Measurements from ENCODE around the gene NCKAP5.

The NCKAP5 gene

GRCh38 chr2:132668189-132668823, 900.0 kb downstream of the NCKAP5 start:
- no peak for DNase-seq (ENCODE audit: low read depth in 2 of 2)

- DNase-seq (ENCODE audit: low read depth in 2 of 2): no peak
Measured at GRCh38 chr2:132667706-132668105, 900.6 kb downstream of the NCKAP5 start.

- no peak for DNase-seq (ENCODE audit: low read depth in 2 of 2)
Measured at GRCh38 chr2:132665401-132666140, 902.7 kb downstream of the NCKAP5 start.

GRCh38 chr2:132664096-132664495, 904.2 kb downstream of the NCKAP5 start:
- no peak for DNase-seq (ENCODE audit: low read depth in 2 of 2)

- no peak for DNase-seq (ENCODE audit: low read depth in 2 of 2)
Measured at GRCh38 chr2:132662732-132663131, 905.5 kb downstream of the NCKAP5 start.

GRCh38 chr2:132659331-132659730, 908.9 kb downstream of the NCKAP5 start:
- DNase-seq (ENCODE audit: low read depth in 2 of 2): no peak

- DNase-seq (ENCODE audit: low read depth in 2 of 2): no peak
Measured at GRCh38 chr2:132656266-132656975, 911.8 kb downstream of the NCKAP5 start.

GRCh38 chr2:132654968-132655367, 913.3 kb downstream of the NCKAP5 start:
- DNase-seq (ENCODE audit: low read depth in 2 of 2): no peak

- DNase-seq (ENCODE audit: low read depth in 2 of 2): no peak
Measured at GRCh38 chr2:132654335-132654734, 913.9 kb downstream of the NCKAP5 start.

GRCh38 chr2:132652474-132652873, 915.8 kb downstream of the NCKAP5 start:
- no peak for DNase-seq (ENCODE audit: low read depth in 2 of 2)

- DNase-seq (ENCODE audit: low read depth in 2 of 2): no peak
Measured at GRCh38 chr2:132651115-132652045, 916.9 kb downstream of the NCKAP5 start.

GRCh38 chr2:132646540-132647108, 921.6 kb downstream of the NCKAP5 start:
- DNase-seq (ENCODE audit: low read depth in 2 of 2): no peak

GRCh38 chr2:132645722-132646539, 922.3 kb downstream of the NCKAP5 start:
- no peak for DNase-seq (ENCODE audit: low read depth in 2 of 2)

- no peak for DNase-seq (ENCODE audit: low read depth in 2 of 2)
Measured at GRCh38 chr2:132645176-132645575, 923.1 kb downstream of the NCKAP5 start.

GRCh38 chr2:132642415-132642814, 925.8 kb downstream of the NCKAP5 start:
- DNase-seq (ENCODE audit: low read depth in 2 of 2): no peak

- DNase-seq (ENCODE audit: low read depth in 2 of 2): no peak
Measured at GRCh38 chr2:132641819-132642218, 926.4 kb downstream of the NCKAP5 start.

GRCh38 chr2:132640116-132640515, 928.1 kb downstream of the NCKAP5 start:
- DNase-seq (ENCODE audit: low read depth in 2 of 2): no peak

GRCh38 chr2:132638313-132639040, 929.8 kb downstream of the NCKAP5 start:
- no peak for DNase-seq (ENCODE audit: low read depth in 2 of 2)

GRCh38 chr2:132636346-132636745, 931.9 kb downstream of the NCKAP5 start:
- no peak for DNase-seq (ENCODE audit: low read depth in 2 of 2)

GRCh38 chr2:132633635-132634034, 934.6 kb downstream of the NCKAP5 start:
- DNase-seq (ENCODE audit: low read depth in 2 of 2): no peak

All from stimulated activated CD4-positive, alpha-beta T cell treated with anti-CD3 and anti-CD28 coated beads, Interleukin-12 subunit alpha, Interleukin-12 subunit beta, amount 100 ng/mL, for 24 hours (primary cell).